Mammary epithelial cell (primary cell): ENCODE measurements around the gene CCDC88C.

Experiments used
- CTCF ChIP-seq, 2 donors: IDR thresholded peaks in 1 of 2; conservative IDR thresholded peaks in 1 of 2; 2 replicates each; pipeline ENCODE4 v1.5.1; 2011 to 2012; ENCODE audit warnings: inconsistent platforms in 2 of 2, low read length in 2 of 2, mild to moderate bottlenecking in 2 of 2, control low read depth in 1 of 2, low read depth in 1 of 2; ENCODE audit not compliant: insufficient read depth in 1 of 2; ENCODE audit errors: extremely low read depth in 1 of 2
- EZH2 ChIP-seq: IDR thresholded peaks from 2 replicates; pipeline ENCODE4 v1.6.1; 2012; ENCODE audit warnings: low read length, inconsistent platforms, borderline replicate concordance

GRCh38 chr14:91366749-91367148, 50.9 kb downstream of the CCDC88C start:
- TF ChIP-seq CTCF (conservative IDR thresholded peaks at IDR 0.05 in 1 of 2, IDR thresholded peaks at IDR 0.05 in 1 of 2; ENCODE audit: extremely low read depth in 1 of 2, insufficient read depth in 1 of 2, low read depth in 1 of 2, low read length in 2 of 2) (no peak), EZH2 (no peak)
